Pulmonary artery endothelial cell (primary cell): ENCODE results near the gene IGF2BP1. TPM values are rescaled to one million over a fixed set of nuclear protein-coding genes. Genes with fewer than 3 reads are reported as not detected.
"Not testable (repeated sequence)": the region's sequence is repeated elsewhere in the genome, so short reads cannot be mapped to it uniquely, and the experiment has no call there.

Experiments used
- DNase-seq: peaks from one replicate; pipeline ENCODE4 v3.0.0-alpha.2; 2011; ENCODE audit warnings: low read depth, low spot score
- total RNA-seq: library from RNA; depleted of rRNA; stranded (reverse); fragments of >200 nt; gene quantifications from 2 replicates; pipeline ENCODE4 v1.2.3, GENCODE V29; 2014

The IGF2BP1 gene
- total RNA-seq, 1 donor from 2014 or later = 0.40 TPM

- no peak for DNase-seq
Measured at GRCh38 chr17:49018748-49019147, 21.6 kb downstream of the IGF2BP1 start.

GRCh38 chr17:49020609-49021008, 23.4 kb downstream of the IGF2BP1 start:
- DNase-seq = no peak

- no peak for DNase-seq
Measured at GRCh38 chr17:49021095-49021767, 24.0 kb downstream of the IGF2BP1 start.

- DNase-seq = no peak
Measured at GRCh38 chr17:49021768-49022103, 24.6 kb downstream of the IGF2BP1 start.

GRCh38 chr17:49022391-49022941, 25.3 kb downstream of the IGF2BP1 start:
- peak; percentile 60 for DNase-seq

GRCh38 chr17:49024523-49024922, 27.3 kb downstream of the IGF2BP1 start:
- no peak for DNase-seq

GRCh38 chr17:49026447-49026846, 29.3 kb downstream of the IGF2BP1 start:
- DNase-seq = not testable (repeated sequence)

- no peak for DNase-seq
Measured at GRCh38 chr17:49028271-49028670, 31.1 kb downstream of the IGF2BP1 start.

- peak; percentile 66 for DNase-seq
Measured at GRCh38 chr17:49029801-49030200, 32.6 kb downstream of the IGF2BP1 start.

GRCh38 chr17:49031965-49032928, 35.1 kb downstream of the IGF2BP1 start:
- DNase-seq = peak; percentile 41

GRCh38 chr17:49035470-49036269, 38.5 kb downstream of the IGF2BP1 start:
- DNase-seq = peak; percentile 15

GRCh38 chr17:49036270-49036626, 39.1 kb downstream of the IGF2BP1 start:
- DNase-seq = no peak

- no peak for DNase-seq
Measured at GRCh38 chr17:49038138-49038537, 41.0 kb downstream of the IGF2BP1 start.

- DNase-seq = no peak
Measured at GRCh38 chr17:49038544-49038943, 41.4 kb downstream of the IGF2BP1 start.

GRCh38 chr17:49039518-49039917, 42.3 kb downstream of the IGF2BP1 start:
- not testable (repeated sequence) for DNase-seq

GRCh38 chr17:49041527-49041926, 44.3 kb downstream of the IGF2BP1 start:
- DNase-seq = no peak

GRCh38 chr17:49045376-49045775, 48.2 kb downstream of the IGF2BP1 start:
- DNase-seq = no peak

- DNase-seq = no peak
Measured at GRCh38 chr17:49046912-49047311, 49.7 kb downstream of the IGF2BP1 start.

GRCh38 chr17:49049265-49049664, 52.1 kb downstream of the IGF2BP1 start:
- DNase-seq = no peak

GRCh38 chr17:49050611-49051010, 53.4 kb downstream of the IGF2BP1 start:
- no peak for DNase-seq

- DNase-seq = no peak
Measured at GRCh38 chr17:49051269-49051668, 54.1 kb downstream of the IGF2BP1 start.
